ENCODE data around the gene CLK3. TPM values are rescaled to one million over a fixed set of nuclear protein-coding genes. Genes with fewer than 3 reads are reported as not detected.

Gene CLK3
- total and polyA plus RNA-seq, 2 of the 8 experiments (the other 6 are each of a cell fraction or from before 2014, with no cell fraction given) = 43.5 to 67.3 TPM

- TF ChIP-seq RFX5 (IDR thresholded peaks at IDR 0.05; ENCODE audit: borderline replicate concordance, low read depth, low read length) = no peak
- TF ChIP-seq NANOG (IDR thresholded peaks at IDR 0.05; ENCODE audit: insufficient read depth, low read depth, low read length, poor library complexity, severe bottlenecking) = no peak
- no peak for TF ChIP-seq SP4 (IDR thresholded peaks at IDR 0.05; ENCODE audit: low read length)
- no peak for TF ChIP-seq CBX5 (IDR thresholded peaks at IDR 0.05; ENCODE audit: low read depth, low read length)
- TF ChIP-seq RXRA (IDR thresholded peaks at IDR 0.05; ENCODE audit: insufficient read depth, low read depth, low read length) = no peak
- TF ChIP-seq SIX5 (IDR thresholded peaks at IDR 0.05; ENCODE audit: low read depth, low read length) = no peak
- TF ChIP-seq RAD21 (IDR thresholded peaks at IDR 0.05 in 1 of 2, conservative IDR thresholded peaks at IDR 0.05 in 1 of 2; ENCODE audit: low read depth in 2 of 2, low read length in 2 of 2) = no peak
- TF ChIP-seq SIRT6 (IDR thresholded peaks at IDR 0.05; ENCODE audit: low read length) = no peak
- no peak for TF ChIP-seq CREB1 (IDR thresholded peaks at IDR 0.05)
Observed at GRCh38 chr15:74655424-74655823, 39.8 kb downstream of the CLK3 start (continued).

Measured in H1 (cell line).